ENCODE data around the gene ARHGAP26.
"Not testable (repeated sequence)": the region's sequence is repeated elsewhere in the genome, so short reads cannot be mapped to it uniquely, and the experiment has no call there.

The ARHGAP26 gene

DNA sequence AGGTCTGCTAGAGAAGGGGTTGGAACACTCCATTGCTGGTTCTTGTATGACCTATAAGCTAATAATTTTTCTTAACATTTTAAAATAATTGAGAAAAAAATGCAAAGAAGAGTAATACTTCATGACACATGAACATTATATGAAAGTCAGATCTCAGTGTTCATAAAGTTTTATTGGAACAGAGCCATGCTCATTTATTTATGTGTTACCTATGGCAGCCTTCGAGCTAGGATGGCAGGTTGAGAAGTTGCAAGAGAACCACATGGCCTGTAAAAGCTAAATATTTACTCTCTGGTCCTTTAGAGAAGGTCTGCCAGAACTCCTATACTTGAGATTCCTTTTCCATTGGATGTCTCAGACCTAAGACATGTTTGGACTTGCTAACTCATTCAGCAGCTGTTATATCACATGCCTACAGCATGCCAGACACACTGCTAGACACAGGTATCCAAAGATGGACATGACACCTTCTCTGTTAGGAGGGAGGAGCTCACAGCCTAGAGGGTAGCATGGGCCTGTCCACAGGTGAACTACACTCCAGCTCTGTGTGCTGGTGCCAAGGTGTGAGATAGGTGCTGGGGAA is 304.3 kb downstream of the ARHGAP26 start:
- DNase-seq, result no peak

DNA sequence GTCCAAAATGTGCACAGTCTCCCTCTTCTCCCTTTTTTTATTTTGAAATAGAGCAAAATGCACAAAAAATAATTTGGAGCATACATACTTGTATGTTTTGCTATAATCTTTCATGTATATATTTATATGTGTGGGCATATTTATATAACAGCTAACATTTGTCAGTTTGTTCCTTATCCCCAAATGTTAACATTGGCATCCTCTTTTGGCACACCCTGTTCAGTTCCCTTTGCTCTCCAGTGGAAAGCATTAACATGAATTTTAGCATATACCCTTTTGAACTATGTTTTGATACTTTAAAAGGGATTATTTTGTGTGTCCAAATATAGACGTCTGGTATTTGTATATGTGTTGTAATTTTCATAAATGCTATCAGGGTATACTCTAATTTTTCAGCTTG is 306.2 kb downstream of the ARHGAP26 start:
- DNase-seq, result no peak

DNA sequence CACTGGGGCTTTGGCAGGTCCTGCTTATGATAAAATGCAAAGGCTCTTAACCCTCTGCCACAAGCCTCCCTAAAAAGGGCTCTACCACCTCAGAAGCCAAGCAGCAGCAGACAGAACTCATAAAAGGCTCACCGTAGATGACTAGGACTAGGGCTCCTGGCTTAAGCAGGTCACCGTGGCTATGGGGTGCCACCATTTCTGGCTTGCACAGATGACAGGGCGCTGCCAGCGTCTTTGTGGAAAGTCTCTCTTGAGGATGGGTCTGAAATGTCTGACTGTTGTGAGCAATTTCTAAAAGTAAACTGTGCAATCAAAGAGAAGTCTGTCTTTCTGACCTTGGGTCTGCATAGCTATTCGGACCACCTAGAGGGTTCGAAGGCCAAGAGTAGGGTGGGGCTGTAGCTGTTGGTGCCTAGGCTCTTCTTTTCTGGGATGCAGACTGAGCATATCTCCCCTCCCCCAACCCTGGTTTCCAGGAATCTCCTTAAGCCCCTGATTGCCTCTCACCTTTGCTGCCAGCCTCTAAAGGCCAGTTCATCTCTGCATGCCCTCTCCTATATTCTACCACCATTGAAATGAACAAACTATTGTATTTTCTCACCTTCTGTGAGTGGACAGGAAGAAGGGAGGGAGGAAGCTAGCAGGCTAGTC is 307.4 kb downstream of the ARHGAP26 start:
- DNase-seq, result no peak

DNA sequence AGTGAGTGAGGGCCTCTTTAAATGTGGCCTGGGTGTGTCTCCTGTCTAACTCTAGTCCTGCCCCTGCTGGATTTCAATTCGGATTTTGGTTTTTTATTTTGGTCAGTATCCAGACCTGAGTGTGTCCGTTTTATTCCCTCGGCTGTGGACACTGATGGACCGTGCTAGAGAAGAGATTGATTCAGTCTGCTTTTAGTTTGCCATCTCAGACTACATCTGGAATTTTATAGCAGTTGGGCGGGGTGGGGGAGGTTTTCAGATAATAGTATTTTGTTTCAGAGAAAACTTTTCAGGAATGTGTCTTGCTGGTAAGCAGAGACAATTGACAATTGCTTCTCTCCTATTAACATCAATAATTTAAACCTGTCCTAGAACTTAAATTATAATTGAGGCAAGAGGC is 308.1 kb downstream of the ARHGAP26 start:
- DNase-seq, result no peak

DNA sequence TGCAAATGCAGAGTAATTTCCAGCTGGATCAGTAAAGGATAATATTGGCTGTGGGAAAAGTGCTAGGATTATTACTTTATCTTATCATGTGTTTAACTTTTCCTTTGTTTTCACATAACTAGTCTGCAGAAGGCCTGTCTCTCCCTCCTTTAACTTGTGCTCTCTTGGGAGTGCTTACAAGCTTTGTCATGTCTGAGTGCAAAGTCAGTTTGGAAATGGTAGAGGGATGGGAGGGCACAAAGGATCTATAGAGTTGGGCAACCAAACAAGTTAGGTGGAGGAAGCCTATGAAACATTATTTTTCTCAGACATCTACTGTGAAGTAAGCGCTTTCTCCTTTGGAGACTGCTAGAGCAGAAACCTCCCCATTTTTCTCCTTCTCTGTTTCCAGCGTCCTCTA is 308.8 kb downstream of the ARHGAP26 start:
- no peak for DNase-seq

DNA sequence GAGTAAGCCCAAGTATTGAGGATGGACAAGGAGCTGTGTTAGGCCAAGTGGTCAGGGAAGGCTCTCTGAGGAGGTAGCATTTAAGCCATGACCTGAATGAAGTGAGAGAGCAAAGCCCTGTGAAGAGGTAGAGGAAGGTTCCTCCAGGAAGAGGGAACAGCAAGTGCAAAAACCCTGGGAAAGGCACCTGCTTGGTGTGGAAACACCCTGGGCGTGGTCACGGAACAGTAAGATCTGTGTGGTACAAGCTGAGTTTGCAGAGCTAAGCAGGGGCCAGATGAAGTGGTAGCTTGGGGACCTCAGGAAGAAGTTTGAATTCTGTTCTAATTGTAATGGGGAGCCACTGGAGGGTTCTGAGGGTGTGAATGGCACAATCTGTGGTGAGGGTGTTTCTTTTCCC is 310.2 kb downstream of the ARHGAP26 start:
- no peak for DNase-seq

DNA sequence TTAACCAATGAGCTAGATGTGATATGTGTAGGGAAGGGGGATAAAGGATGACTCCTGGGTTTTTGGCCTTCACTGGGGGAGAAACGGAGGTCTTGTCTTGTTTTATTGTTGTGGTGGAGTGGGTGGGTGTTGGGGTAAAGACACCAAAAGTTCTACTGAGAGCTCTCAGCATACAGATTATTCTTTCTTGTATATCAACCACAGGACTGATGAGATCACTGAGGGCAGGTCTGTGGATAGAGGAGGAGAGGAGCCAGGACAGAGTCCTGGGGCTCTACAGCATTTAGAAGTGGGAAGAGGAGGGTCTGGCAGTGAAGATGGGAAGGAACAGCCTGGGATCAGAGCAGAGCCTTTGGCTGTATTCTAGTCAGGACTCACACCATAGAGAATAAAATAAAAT is 310.8 kb downstream of the ARHGAP26 start:
- no peak for DNase-seq

DNA sequence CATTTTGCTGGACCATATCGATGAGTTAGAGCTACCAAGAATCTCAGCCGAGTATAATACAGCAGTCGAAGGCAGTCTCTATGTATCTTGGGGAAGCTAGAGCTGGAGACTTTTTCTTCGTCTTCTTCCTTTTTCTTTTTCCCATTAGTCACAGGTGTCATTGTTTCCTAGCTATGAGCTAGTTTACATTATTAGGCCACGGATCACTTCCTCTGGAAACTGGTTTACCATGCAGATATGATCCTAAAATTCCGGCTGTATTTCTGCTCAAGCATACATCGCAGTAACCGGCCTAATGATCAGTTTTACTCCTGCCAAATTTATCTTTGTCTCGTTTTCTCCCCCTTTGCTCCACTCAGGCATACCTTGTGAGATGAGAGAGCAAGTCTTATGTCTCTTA is 312.8 kb downstream of the ARHGAP26 start:
- no peak for DNase-seq

DNA sequence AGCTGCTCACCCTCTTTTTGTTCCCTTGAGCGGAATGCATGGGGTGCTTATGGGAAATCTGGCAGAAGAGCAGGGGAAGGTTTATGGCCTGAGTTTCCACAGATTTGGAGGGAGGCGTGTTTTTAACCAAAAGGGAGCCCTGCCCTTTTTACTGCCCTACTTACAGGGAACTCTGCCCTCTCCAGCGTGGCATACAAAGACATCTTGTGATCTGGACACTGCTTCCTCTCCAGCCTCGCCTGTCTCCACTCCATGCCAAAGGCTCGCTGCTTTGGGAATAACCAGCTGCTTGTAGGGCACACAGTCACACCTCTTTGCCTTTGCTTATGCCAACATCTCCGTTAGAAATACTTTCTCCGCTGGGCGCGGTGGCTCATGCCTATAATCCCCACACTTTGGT is 314.2 kb downstream of the ARHGAP26 start:
- no peak for DNase-seq

DNA sequence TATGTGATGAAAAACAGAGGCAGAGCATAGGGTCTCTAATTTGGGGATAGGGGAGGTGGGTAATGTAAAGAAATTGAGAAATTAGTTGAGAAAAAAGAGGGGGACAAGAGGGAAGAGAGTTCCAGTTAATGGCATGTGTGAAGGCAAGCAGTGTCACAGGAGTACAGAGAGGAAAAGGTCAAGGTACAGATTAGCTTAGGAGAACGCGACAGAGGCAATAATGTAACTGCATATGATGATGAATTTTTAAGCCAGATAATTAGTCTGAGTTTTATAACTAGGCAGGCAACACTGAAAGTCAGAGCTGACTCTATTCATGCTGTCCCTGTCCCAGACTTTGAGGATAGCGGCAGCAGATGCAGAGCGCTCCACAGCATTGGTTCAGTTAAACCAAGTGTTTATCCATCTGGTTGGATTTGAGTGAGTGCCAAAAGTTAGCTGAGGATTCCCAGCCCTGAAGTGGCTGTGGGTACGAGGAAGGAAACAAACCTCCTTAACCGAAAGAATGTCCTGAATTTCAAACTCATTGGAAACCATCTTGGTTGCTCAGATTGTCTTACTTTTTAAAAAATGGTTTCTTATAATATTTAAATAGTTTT is 315.2 kb downstream of the ARHGAP26 start:
- DNase-seq, result no peak

DNA sequence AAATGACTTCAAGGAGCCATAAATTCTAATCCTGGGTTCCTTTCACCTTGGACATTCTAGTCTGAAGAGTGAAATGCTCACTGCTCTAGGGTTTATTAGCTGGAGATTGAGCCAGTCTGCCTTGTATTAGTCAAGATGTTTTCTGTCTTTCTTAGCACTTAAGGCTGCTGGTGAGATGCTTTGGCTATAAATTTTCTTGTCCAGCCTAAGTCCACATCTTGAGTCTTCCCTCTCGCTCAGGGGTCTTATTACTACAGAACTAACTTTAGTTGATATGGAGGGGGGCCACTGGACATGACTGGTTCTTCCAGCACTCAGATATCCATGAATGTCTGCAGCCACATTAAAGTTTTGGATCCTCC is 316.4 kb downstream of the ARHGAP26 start:
- no peak for DNase-seq

DNA sequence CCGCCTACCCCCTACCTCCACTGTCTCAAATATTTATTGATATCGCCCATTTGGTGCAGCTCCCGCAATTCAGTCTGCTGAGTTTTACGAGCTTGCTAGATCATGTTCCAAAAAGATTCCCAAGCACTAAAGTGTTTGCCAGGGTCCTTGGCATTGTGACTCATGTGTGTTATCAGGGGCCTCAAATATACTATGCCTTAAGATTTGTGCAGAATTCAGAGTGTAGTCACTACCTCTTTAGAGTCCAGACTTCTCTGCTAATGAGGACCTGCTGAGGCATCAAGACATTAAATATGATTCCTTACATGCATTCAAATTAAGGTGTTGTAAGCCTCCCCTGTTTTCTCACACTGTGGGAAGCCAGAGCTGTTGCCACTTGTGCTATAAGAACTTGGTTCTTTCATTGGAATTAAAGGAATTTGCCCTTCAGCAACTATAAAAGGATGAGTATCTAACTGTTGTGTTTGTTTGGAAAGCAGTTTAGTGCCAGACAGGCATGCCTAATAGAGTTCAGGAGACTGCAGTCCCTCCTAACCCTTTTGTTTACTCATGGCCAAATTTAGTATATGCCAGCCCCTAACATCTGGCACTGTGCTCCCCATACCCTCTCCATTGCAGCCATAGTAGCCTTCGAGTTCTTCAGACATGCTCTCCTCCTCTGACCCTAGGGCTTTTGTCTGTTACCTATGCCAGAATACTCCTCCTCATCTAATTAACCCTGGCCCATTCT is 316.9 kb downstream of the ARHGAP26 start:
- peak; percentile 75 for DNase-seq

DNA sequence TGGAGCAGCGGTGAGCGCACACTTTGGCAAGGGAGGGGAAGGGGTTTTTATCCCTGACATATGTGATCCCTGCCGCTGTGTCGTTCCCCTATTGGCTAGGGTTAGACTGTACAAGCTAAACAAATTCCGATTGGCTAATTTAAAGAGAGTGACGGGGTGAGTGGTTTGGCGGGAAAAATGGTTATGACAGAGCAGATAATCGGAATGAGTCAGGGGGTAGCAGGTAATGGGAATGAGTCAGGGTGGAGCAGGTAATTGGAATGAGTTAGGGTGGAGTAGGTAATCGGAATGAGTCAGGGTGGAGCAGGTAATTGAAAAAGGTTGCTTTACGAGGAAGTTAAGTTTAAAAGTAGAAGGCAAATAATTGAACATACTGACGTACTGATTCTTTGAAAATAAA is 318.5 kb downstream of the ARHGAP26 start:
- DNase-seq, result peak; percentile 65

DNA sequence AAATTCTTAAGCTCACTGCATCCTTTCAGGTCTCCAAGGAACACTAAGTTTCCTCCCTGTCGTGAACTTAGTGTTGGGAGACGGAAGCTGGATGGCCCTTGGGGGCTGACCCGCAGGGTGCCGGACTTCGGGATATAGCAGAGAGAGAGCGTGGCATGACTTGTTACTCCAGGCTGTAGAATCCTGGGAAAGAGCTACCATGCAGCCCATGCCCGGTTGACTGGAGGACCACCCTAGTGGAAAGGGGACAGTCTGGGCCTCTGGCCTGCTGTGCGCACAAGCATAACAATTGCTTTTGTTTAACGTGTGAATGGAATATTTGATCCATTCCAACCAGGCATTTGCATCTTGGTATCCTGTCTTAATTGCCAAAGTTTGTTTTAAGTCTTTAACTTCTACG is 319.9 kb downstream of the ARHGAP26 start:
- DNase-seq, result not testable (repeated sequence)

DNA sequence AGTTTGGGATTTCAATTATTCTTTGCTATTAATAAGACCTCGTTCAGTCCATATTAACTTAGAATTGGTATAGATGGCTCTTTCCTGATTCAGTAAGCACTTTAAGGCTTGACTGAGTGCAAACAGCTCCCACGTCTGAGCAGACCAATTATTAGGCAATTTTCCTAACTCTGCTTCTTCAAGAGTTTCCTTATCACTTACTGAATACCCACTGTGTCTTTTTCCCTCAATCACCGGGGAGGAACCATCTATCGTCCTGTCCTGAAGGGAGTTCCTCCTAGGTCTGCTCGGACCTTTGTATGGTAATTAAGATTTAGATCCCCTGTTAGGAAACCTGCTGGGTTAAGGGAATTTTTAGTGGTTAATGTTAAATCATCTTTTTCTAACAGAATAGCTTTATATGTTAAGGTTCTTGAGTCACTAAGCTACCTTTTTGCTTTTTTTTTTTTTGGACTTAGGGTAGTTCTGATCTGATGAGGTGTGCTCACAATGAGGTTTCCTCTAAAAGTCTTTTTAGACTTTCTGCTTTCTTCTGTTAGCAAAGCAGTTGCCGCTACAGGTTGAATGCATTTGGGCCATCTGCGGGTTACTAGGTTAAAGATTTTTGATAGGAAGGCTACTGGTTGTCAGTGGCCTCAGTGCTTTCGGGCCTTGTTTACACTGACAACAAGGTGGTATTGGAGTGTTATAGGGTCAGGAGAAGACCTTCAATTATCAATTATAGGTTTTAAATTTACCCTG is 322.7 kb downstream of the ARHGAP26 start:
- not testable (repeated sequence) for DNase-seq

DNA sequence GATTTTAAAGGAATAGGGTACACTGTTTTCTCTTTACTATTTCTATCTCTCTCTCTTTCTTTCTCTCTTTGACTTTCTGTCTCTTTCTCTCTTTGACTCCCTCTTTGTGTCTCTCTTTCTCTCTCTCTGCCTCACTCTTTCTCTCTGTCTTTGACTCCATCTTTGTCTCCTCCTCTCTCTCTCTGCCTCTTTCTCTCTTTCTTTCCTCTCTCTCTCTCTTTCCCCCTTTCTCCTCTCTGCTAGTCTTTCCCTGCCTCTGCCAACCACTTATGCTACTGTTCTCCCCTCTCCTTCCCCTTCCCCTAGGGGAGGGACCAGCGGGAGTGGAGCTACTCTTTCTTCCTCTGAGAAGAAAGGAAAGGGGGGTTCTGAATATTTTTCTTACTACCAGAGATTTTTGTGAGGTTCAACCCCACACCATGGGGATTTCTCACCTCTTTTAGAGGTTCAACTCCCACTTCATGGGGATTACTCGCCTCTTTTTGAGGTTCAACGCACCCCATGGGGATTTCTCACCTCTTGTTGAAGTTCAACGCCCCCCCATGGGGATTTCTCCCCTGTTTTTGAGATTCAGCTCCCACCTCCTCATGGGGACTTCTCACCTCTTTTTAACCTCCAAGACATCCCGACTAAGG is 323.4 kb downstream of the ARHGAP26 start:
- DNase-seq, result no peak

DNA sequence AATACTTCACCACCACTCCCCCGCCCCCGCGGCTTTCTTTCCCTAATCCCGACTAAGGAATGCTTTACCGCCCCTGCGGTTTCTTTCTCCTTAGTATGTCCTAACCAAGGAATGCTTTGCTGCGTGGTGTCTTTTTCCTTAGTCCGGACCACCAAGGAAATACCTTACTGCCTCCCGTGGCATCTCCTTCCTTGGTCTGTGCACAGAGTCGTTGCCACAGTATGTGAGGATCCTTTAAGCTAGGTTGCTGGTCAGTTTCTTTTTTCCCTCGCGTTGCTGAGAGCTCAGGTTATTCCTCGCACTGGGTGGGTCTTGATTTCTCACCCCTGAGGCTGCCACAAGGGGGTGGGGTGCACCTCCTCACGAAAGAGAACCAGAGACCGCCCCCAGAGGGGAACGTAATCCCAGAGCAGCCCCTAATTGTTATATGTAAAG is 323.9 kb downstream of the ARHGAP26 start:
- DNase-seq, result peak; percentile 94

DNA sequence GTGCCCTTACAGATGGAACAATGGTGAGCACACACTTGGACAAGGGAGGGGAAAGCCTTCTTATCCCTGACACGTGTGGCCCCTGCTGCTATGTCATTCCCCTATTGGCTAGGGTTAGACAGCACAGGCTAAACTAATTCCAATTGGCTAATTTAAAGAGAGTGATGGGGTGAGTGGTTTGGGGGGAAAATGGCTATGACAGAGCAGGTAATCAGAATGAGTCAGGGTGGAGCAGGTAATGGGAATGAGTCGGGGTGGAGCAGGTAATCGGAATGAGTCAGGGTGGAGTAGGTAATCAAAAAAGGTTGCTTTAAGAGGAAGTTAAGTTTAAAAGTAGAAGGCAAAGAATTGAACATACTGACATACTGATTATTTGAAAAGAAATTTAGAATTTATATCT is 324.4 kb downstream of the ARHGAP26 start:
- peak; percentile 56 for DNase-seq

DNA sequence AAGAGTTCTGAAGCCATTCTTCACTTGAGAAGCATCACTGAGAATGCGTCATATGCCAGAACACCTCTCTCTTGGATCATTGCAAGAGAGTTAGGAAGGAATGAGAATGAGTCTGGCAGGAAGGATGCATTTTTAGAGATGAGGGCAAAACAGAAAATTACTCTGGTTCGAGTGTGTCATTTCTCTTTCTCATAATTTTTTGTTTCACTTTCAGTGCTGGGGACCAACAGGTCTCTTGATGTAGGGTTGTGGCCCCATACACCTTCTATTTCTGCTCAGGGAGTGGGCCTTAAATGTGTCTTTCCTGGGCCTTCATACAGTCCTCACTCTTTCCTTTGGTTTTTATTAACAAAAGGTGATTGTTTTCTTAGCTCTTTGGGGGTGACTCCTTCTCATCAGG is 330.9 kb downstream of the ARHGAP26 start:
- DNase-seq, result no peak

DNA sequence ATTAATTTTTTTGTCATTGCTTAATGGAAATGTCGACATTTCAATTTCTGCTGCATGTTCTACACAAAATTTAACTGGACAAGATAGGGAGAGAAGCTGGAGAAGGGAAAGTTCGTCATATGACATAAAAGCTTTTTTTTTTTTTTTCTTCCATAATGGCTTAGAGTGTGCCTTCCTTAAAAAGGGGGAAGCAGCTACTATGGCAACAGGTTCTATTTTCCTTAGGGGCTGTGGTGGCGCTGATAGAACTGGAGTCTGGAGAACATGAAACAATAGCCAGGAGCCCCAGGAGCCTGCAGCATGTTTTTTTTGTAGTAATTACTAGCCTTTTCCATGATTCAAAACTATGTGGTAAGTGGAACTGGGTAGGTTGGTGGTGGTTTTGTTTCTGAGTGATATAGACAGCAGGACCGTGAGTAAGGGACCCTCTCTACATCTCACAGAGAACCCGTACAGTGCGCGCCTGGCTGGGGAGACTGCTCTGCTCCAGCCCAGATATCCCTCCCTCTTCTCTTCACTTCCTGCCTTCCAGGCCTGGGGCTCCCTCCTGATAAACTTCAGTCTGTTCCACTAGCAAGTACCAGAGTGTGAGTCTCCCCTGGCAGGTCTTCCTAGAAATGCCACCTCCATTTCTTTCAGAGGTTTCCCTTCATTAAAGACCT is 331.7 kb downstream of the ARHGAP26 start:
- DNase-seq, result peak; percentile 65

DNA sequence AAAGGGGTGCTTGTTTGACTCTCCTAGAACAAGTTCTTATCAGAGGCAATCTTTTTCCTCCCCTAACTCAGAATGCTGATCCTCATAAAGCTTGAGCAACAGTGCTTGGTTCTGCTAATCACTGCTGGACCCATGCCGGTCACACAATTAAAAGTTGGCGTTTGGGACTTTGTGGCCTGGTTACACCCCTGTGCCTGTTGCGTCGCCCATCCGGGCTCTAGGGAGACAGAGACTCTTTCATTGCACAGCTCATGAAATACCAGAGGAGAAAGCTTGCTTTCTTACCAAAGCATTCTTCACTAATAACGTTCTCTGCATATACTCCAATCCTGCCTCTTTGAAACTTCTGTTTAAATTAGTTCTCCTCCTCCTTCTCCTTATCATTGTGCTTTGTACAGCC is 332.2 kb downstream of the ARHGAP26 start:
- no peak for DNase-seq

DNA sequence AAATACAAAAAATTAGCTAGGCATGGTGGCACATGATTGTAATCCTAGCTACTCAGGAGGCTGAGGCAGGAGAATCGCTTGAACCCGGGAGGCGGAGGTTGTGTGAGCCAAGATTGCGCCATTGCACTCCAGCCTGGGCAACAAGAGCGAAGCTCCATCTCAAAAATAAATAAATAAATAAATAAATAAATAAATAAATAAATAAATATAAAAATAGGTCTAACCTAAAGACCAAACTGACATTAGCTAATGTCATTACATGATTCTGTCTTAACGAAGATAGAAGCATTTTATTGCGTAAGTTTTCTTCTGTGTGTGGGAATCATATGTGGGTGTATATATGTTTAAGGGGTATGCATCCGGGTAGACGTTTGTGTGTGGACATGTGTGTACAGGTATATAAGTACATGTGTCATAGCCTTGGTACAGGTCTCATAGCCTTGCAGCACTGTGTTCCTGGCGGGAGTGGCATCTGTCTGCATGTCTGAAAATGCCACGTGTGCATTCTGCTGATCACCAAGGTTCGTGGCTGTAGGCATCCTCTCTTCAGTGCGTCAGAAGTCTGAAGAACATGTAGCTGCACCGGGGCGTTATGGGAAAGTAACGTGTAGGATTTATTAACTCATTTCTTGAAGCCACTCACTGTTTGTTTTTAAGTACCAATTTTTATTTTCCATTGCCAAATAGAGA is 335.2 kb downstream of the ARHGAP26 start:
- DNase-seq, result no peak
